GM18517 (cell line): ENCODE data around the gene FNDC8.
"Not testable (repeated sequence)": the region's sequence is repeated elsewhere in the genome, so short reads cannot be mapped to it uniquely, and the experiment has no call there.

ENCODE experiments used
- ATAC-seq: cut with Tn5 transposase; IDR thresholded peaks from one replicate; pipeline ENCODE4 v1.9.1; 2021; ENCODE audit warnings: mild to moderate bottlenecking, moderate library complexity; ENCODE audit not compliant: unreplicated experiment

The FNDC8 gene

GRCh38 chr17:35167666-35168065, 46.3 kb downstream of the FNDC8 start:
- ATAC-seq, result no peak

- no peak for ATAC-seq
Measured at GRCh38 chr17:35169835-35170363, 48.5 kb downstream of the FNDC8 start.

GRCh38 chr17:35170968-35171771, 49.8 kb downstream of the FNDC8 start:
- ATAC-seq, result no peak

- ATAC-seq, result no peak
Measured at GRCh38 chr17:35171834-35172233, 50.4 kb downstream of the FNDC8 start.

GRCh38 chr17:35172321-35172720, 50.9 kb downstream of the FNDC8 start:
- ATAC-seq, result not testable (repeated sequence)

GRCh38 chr17:35174835-35175334, 53.5 kb downstream of the FNDC8 start:
- no peak for ATAC-seq

- no peak for ATAC-seq
Measured at GRCh38 chr17:35175638-35176415, 54.4 kb downstream of the FNDC8 start.

- ATAC-seq, result no peak
Measured at GRCh38 chr17:35176897-35177296, 55.5 kb downstream of the FNDC8 start.

- not testable (repeated sequence) for ATAC-seq
Measured at GRCh38 chr17:35179379-35179778, 58.0 kb downstream of the FNDC8 start.
